Retinal pigment epithelial cell (primary cell): ENCODE measurements around the gene THAP11.

ENCODE experiments used
- DNase-seq: peaks from one replicate; pipeline ENCODE4 v3.0.0-alpha.2; 2010; ENCODE audit warnings: low read depth
- H3K4me3 ChIP-seq: 2 replicates; pipeline ENCODE4 v1.5.1; 2011; ENCODE audit warnings: mild to moderate bottlenecking, low read length, control low read depth, moderate library complexity
- CTCF ChIP-seq: conservative IDR thresholded peaks from 2 replicates; pipeline ENCODE4 v1.5.1; 2011; ENCODE audit warnings: low read depth, low read length, control low read depth, inconsistent platforms

The THAP11 gene

GRCh38 chr16:67883872-67884261 lies 41.7 kb downstream of the THAP11 start:
- TF ChIP-seq CTCF: peak; percentile 94
- DNase-seq: no peak
- no peak overlapping the region for H3K4me3 ChIP-seq

GRCh38 chr16:67884684-67885083 lies 42.6 kb downstream of the THAP11 start, which contains the start of gene NRN1L:
NRN1L (plus strand) TSS chr16:67884885; CDS start chr16:67884904, 19 bp downstream.
- DNase-seq: no peak
- TF ChIP-seq CTCF: no peak
- H3K4me3 ChIP-seq: no peak within 1 kb of the TSS

GRCh38 chr16:67885545-67885944 lies 43.4 kb downstream of the THAP11 start:
- no peak for TF ChIP-seq CTCF
- DNase-seq: no peak
- H3K4me3 ChIP-seq: no peak overlapping the region

- no peak for DNase-seq
- no peak for TF ChIP-seq CTCF
- H3K4me3 ChIP-seq: no peak overlapping the region
Observed at GRCh38 chr16:67885976-67886375, 43.9 kb downstream of the THAP11 start.

DNA sequence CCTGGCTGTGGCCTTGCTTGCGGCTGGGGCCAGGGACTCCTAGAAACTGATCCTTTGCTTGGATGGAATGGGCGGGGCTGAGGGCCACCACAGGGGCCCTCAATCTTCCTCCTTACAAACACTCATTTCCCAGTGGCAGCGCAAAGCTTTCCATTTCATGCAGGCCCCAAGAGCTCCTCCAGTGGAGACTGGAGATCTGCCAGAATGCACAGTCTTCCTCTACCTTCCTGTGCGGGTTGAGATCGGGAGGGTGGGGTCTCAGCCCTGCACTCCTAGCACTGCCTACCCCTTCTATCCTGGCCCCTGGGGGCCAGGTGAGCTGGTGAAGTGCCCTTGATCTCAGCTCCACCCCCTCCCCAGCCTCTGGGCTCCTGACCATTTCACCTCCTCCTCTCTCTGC lies 44.3 kb downstream of the THAP11 start:
- DNase-seq: no peak
- no peak overlapping the region for H3K4me3 ChIP-seq

DNA sequence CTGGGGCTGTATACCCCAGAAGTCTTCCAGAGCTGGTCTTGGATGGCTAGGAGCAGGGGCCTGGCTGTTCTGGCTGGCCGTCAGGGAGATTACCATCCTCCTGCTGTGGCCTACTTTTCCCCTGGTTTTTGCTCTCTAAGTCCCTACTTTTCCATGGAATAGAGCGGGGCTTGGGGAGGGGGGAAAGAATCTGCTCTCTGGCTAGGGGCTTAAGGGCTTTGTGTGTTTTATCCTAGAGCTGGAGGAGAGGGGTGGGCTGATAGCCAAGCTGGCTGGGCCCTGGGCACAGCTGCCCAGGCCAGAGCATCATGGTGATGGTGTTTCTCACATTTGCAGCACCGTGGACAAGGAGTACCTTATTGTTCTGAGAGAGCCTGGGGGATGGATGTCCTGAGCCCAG lies 46.2 kb downstream of the THAP11 start:
- no peak for DNase-seq
- TF ChIP-seq CTCF: no peak
- no peak overlapping the region for H3K4me3 ChIP-seq

More for the DNA sequence above, 44.3 kb downstream of the THAP11 start:
- TF ChIP-seq CTCF: no peak

DNA sequence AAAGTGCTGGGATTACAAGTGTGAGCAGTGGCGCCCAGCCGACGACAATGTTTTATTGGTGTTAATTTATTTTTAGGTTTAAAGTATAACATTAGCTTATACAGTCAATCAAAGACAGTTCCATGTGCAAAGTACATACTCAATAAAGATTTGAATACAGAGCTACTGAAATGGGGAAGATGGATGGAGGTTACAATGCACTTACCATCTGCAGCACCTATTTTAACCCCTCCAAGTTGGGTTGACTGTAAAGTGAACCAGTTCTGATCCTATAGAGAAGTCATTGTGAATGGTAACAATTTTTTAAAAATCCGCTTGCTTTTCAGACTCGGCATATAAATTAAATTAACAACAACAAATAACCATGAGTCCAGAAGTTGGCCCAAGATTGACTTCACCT lies 50.3 kb downstream of the THAP11 start:
- H3K4me3 ChIP-seq: peak overlapping the region; percentile 50
- DNase-seq: no peak
- no peak for TF ChIP-seq CTCF
